ENCODE measurements around the gene ZNF146. TPM values are rescaled to one million over a fixed set of nuclear protein-coding genes. Genes with fewer than 3 reads are reported as not detected.

The ZNF146 gene
- total and polyA plus RNA-seq, 2 experiments from 2014 or later = 143 to 249 TPM

- H3K36me3 Mint-ChIP-seq (ENCODE audit: low read depth) = peaks cover 8% of the 10 kb centered on the region; the same call in 1 of the 3 replicates
- H3K9me3 Mint-ChIP-seq = peaks cover 29% of the 10 kb centered on the region
- TF ChIP-seq STAT1 (IDR thresholded peaks at IDR 0.05; ENCODE audit: unreplicated experiment) (no peak), ZNF114 (CRISPR knock-in tag; IDR thresholded peaks at IDR 0.05) (no peak), CREB1 (CRISPR knock-in tag; IDR thresholded peaks at IDR 0.05; ENCODE audit: low read depth) (no peak), ETS1 (IDR thresholded peaks at IDR 0.05) (no peak), REST (IDR thresholded peaks at IDR 0.05; ENCODE audit: unreplicated experiment) (no peak), ZNF331 (CRISPR knock-in tag; IDR thresholded peaks at IDR 0.05; ENCODE audit: low read depth) (no peak), JUNB (IDR thresholded peaks at IDR 0.05; ENCODE audit: unreplicated experiment) (no peak), EZH2phosphoT487 (IDR thresholded peaks at IDR 0.05; ENCODE audit: unreplicated experiment) (no peak), CTCF (conservative IDR thresholded peaks at IDR 0.05; ENCODE audit: low read depth in 2 of 2) (no peak), ZNF462 (CRISPR knock-in tag; IDR thresholded peaks at IDR 0.05) (no peak), NANOG (IDR thresholded peaks at IDR 0.05; ENCODE audit: borderline replicate concordance) (no peak), POLR2AphosphoS5 (IDR thresholded peaks at IDR 0.05; ENCODE audit: low read depth) (no peak), EZH2 (IDR thresholded peaks at IDR 0.05; ENCODE audit: low read depth, unreplicated experiment) (no peak)
- ATAC-seq = no peak
- H3K27me3 Mint-ChIP-seq (ENCODE audit: insufficient read depth, low read depth, poor library complexity) = peaks cover 1% of the 10 kb centered on the region
- no peaks in the 10 kb centered on the region for H3K36me3 ChIP-seq (ENCODE audit: insufficient read depth)
- H3K27ac ChIP-seq (ENCODE audit: low read depth) = no peak overlapping the region
- H3K4me1 Mint-ChIP-seq = no peaks in the 10 kb centered on the region
- no peak overlapping the region for H3K4me3 Mint-ChIP-seq
- H3K27ac Mint-ChIP-seq = no peak overlapping the region
- peaks cover 9% of the 10 kb centered on the region for H3K4me1 ChIP-seq (ENCODE audit: insufficient read depth)
- H4K20me1 ChIP-seq (replicated peaks; ENCODE audit: insufficient read depth) = no peaks in the 10 kb centered on the region
- 0 out of 2 replicates have a peak, but pooled peaks cover 3% of the 10 kb centered on the region for H3F3A ChIP-seq (replicated peaks; ENCODE audit: low read depth)
- H3K4me3 ChIP-seq = no peak overlapping the region
- H2AFZ ChIP-seq = no peak overlapping the region
- H3K79me2 ChIP-seq (replicated peaks; ENCODE audit: insufficient read depth) = no peaks in the 10 kb centered on the region
- no peak overlapping the region for H3K4me2 ChIP-seq
- peaks cover 6% of the 10 kb centered on the region for H3K9me2 ChIP-seq (ENCODE audit: insufficient read depth)
- H3K27me3 ChIP-seq (ENCODE audit: insufficient read depth) = no peaks in the 10 kb centered on the region
- no peak for DNase-seq (ENCODE audit: low spot score)
Observed at GRCh38 chr19:36252047-36252446, 37.1 kb downstream of the ZNF146 start.

Measured in GM23338 (cell line).